ENCODE results near the gene HIP1.
"Not testable (repeated sequence)": the region's sequence is repeated elsewhere in the genome, so short reads cannot be mapped to it uniquely, and the experiment has no call there.

Gene HIP1

GRCh38 chr7:75738604-75738974, at the start of gene HIP1:
HIP1 (minus strand) TSS chr7:75738941; CDS start chr7:75738920, 21 bp downstream.
- no peak for DNase-seq (ENCODE audit: low read depth in 2 of 2)

- not testable (repeated sequence) for DNase-seq (ENCODE audit: low read depth in 2 of 2)
Observed at GRCh38 chr7:75788154-75788847, 49.6 kb upstream of the HIP1 start.

GRCh38 chr7:75783058-75783457, 44.3 kb upstream of the HIP1 start:
- DNase-seq (ENCODE audit: low read depth in 2 of 2) = not testable (repeated sequence)

- DNase-seq (ENCODE audit: low read depth in 2 of 2) = not testable (repeated sequence)
Observed at GRCh38 chr7:75780647-75781273, 42.0 kb upstream of the HIP1 start.

GRCh38 chr7:75779516-75779915, 40.8 kb upstream of the HIP1 start:
- not testable (repeated sequence) for DNase-seq (ENCODE audit: low read depth in 2 of 2)

GRCh38 chr7:75779035-75779434, 40.3 kb upstream of the HIP1 start:
- DNase-seq (ENCODE audit: low read depth in 2 of 2) = not testable (repeated sequence)

GRCh38 chr7:75776295-75776971, 37.7 kb upstream of the HIP1 start:
- peak; percentile 30 to 44 for DNase-seq (ENCODE audit: low read depth in 2 of 2)

- not testable (repeated sequence) for DNase-seq (ENCODE audit: low read depth in 2 of 2)
Observed at GRCh38 chr7:75773958-75774357, 35.2 kb upstream of the HIP1 start.

GRCh38 chr7:75772081-75773077, 33.6 kb upstream of the HIP1 start, which contains the start of gene CCL26:
CCL26 (minus strand) TSS chr7:75772211; CDS start chr7:75772176, 35 bp downstream.
- DNase-seq (ENCODE audit: low read depth in 2 of 2) = no peak

GRCh38 chr7:75771224-75771623, 32.5 kb upstream of the HIP1 start:
- no peak for DNase-seq (ENCODE audit: low read depth in 2 of 2)

GRCh38 chr7:75762350-75762917, 23.7 kb upstream of the HIP1 start:
- DNase-seq (ENCODE audit: low read depth in 2 of 2) = no peak

GRCh38 chr7:75761801-75762200, 23.1 kb upstream of the HIP1 start:
- not testable (repeated sequence) for DNase-seq (ENCODE audit: low read depth in 2 of 2)

- no peak for DNase-seq (ENCODE audit: low read depth in 2 of 2)
Observed at GRCh38 chr7:75758491-75758890, 19.8 kb upstream of the HIP1 start.

GRCh38 chr7:75757860-75758259, 19.1 kb upstream of the HIP1 start:
- DNase-seq (ENCODE audit: low read depth in 2 of 2) = no peak

- DNase-seq (ENCODE audit: low read depth in 2 of 2) = no peak
Observed at GRCh38 chr7:75756991-75757676, 18.4 kb upstream of the HIP1 start.

- DNase-seq (ENCODE audit: low read depth in 2 of 2) = no peak
Observed at GRCh38 chr7:75756206-75756990, 17.7 kb upstream of the HIP1 start.

- no peak for DNase-seq (ENCODE audit: low read depth in 2 of 2)
Observed at GRCh38 chr7:75743455-75743859, 4.7 kb upstream of the HIP1 start.

GRCh38 chr7:75740846-75741497, 2.2 kb upstream of the HIP1 start:
- DNase-seq (ENCODE audit: low read depth in 2 of 2) = no peak
